ENCODE data around the gene GABRA5. TPM values are rescaled to one million over a fixed set of nuclear protein-coding genes. Genes with fewer than 3 reads are reported as not detected.

The GABRA5 gene
- polyA plus RNA-seq, 1 donor, result 0.25 TPM

Other genes with a start within 250 kb of the GABRA5 start
- gene GABRB3, start 94.0 kb upstream of the GABRA5 start, polyA plus RNA-seq (ENCODE audit: insufficient read length), result 1.0 TPM
- 0.22 TPM for gene GABRG3, start 104.1 kb downstream of the GABRA5 start, polyA plus RNA-seq (ENCODE audit: insufficient read length)

Measured in forelimb muscle (tissue), 1 donor.